ENCODE measurements around the gene WWOX. TPM values are rescaled to one million over a fixed set of nuclear protein-coding genes. Genes with fewer than 3 reads are reported as not detected.

Gene WWOX
- total and polyA plus RNA-seq, 2 of the 8 experiments (the other 6 are each of a cell fraction or from before 2014, with no cell fraction given) = 5.4 to 16.7 TPM

- 0 out of 4 replicates have a peak, but pooled peaks cover 0 to 5% of the 10 kb centered on the region in 2 experiments for H3K9me3 ChIP-seq (ENCODE audit: insufficient read depth in 2 of 2, low read depth in 1 of 2, low read length in 1 of 2)
- CTCF ChIA-PET (ENCODE audit: partially characterized antibody) = interaction anchor here (0.8 kb wide), 1 partner anchor 105 kb away, joined by 3 read pairs; no protein-coding TSS in a partner anchor
- WGBS, 2 experiments (ENCODE audit: extremely low coverage in 1 of 2, insufficient coverage in 1 of 2, insufficient read length in 1 of 2, insufficient replicate concordance in 2 of 2, low coverage in 1 of 2, low lambda C conversion rate in 2 of 2, missing lambda C conversion rate in 1 of 2) = 96% methylated on average over 7 of the region's 7 CpGs; no CpG with 5 or more reads in 1 of the 2 experiments
- H3K14ac ChIP-seq (ENCODE audit: insufficient read length) = no peak overlapping the region
- H3K79me1 ChIP-seq (ENCODE audit: low read depth, low read length) = no peaks in the 10 kb centered on the region
- POLR2A ChIA-PET (ENCODE audit: partially characterized antibody) = no interaction called here
- no peaks in the 10 kb centered on the region for H3K79me2 ChIP-seq (ENCODE audit: control insufficient read depth in 1 of 2, insufficient read depth in 2 of 2, low read length in 2 of 2)
- peak overlapping the region; percentile 85 for H2AFZ ChIP-seq (ENCODE audit: low read length)
- H3K23ac ChIP-seq (ENCODE audit: insufficient read length) = no peak overlapping the region
- H2AK5ac ChIP-seq (ENCODE audit: low read depth, low read length) = no peak overlapping the region
- no peak overlapping the region for H3K4ac ChIP-seq (replicated peaks; ENCODE audit: insufficient read length, low read depth, low read length)
- no peak overlapping the region; the same call in 1 of the 2 replicates for H3K18ac ChIP-seq (ENCODE audit: extremely low read depth, low read length)
- H2BK12ac ChIP-seq (ENCODE audit: low read depth, low read length) = no peak overlapping the region
- DNase-seq (ENCODE audit: low read depth in 1 of 2, low spot score in 2 of 2) = no peak
- peak; percentile 76 for TF ChIP-seq BACH1 (IDR thresholded peaks at IDR 0.05; ENCODE audit: low read length)
- peak; percentile 82 for TF ChIP-seq MAFK (IDR thresholded peaks at IDR 0.05; ENCODE audit: low read depth, low read length)
- no peak for TF ChIP-seq CHD2 (IDR thresholded peaks at IDR 0.05; ENCODE audit: low read length)
- no peaks in the 10 kb centered on the region for H3K23me2 ChIP-seq (ENCODE audit: low read depth, low read length)
- H3K27ac ChIP-seq (ENCODE audit: low read depth, low read length) = no peak overlapping the region
- no peak overlapping the region for H4K5ac ChIP-seq (ENCODE audit: insufficient read length, low read depth, low read length)
- H2BK20ac ChIP-seq (ENCODE audit: low read length) = no peak overlapping the region; the same call in 1 of the 2 replicates
- no peak overlapping the region for H4K91ac ChIP-seq (replicated peaks; ENCODE audit: insufficient read length, low read length)
- FAIRE-seq = no peak
- H3K36me3 ChIP-seq (ENCODE audit: control insufficient read depth in 2 of 4, insufficient read depth in 4 of 4, low read length in 3 of 4) = no peaks in the 10 kb centered on the region
- H3K56ac ChIP-seq (replicated peaks; ENCODE audit: insufficient read length, low read depth, low read length) = no peak overlapping the region
- H4K8ac ChIP-seq (ENCODE audit: extremely low read depth, insufficient read depth, low read length) = no peak overlapping the region
- no peak overlapping the region for H2BK15ac ChIP-seq (ENCODE audit: low read length)
- H2BK5ac ChIP-seq (ENCODE audit: low read depth, low read length) = peak overlapping the region; percentile 10; the same call in 1 of the 2 replicates
- no peaks in the 10 kb centered on the region for H3K27me3 ChIP-seq (replicated peaks in 1 of 4; ENCODE audit: control insufficient read depth in 3 of 4, extremely low read depth in 1 of 4, insufficient read depth in 3 of 4, low read length in 3 of 4)
- no peaks in the 10 kb centered on the region for H3K4me1 ChIP-seq (replicated peaks in 1 of 4; ENCODE audit: control insufficient read depth in 3 of 4, insufficient read depth in 4 of 4, low read length in 3 of 4)
- no peaks in the 10 kb centered on the region for H4K20me1 ChIP-seq (replicated peaks in 1 of 2; ENCODE audit: control insufficient read depth in 1 of 2, insufficient read depth in 2 of 2, low read length in 2 of 2)
- no peak overlapping the region for H3K4me2 ChIP-seq (ENCODE audit: insufficient read depth in 1 of 2, low read depth in 2 of 2, low read length in 2 of 2)
- H3K4me3 ChIP-seq (ENCODE audit: extremely low read depth in 1 of 4, insufficient read depth in 2 of 4, low read depth in 3 of 4, low read length in 4 of 4) = no peak overlapping the region
- no peak overlapping the region for H2BK120ac ChIP-seq (replicated peaks; ENCODE audit: low read depth, low read length)
- H3K9ac ChIP-seq (replicated peaks in 1 of 4; ENCODE audit: extremely low read depth in 1 of 4, low read depth in 3 of 4, low read length in 3 of 4) = no peak overlapping the region
These were observed 464.5 kb downstream of the WWOX start for GRCh38 chr16:78563905-78564304.

Measured in H1 (cell line).